HG03097 (cell line): Measurements from ENCODE around the gene WDFY4.

Source experiments
- ATAC-seq: cut with Tn5 transposase; IDR thresholded peaks from one replicate; pipeline ENCODE4 v1.9.1; 2021; ENCODE audit not compliant: unreplicated experiment, low FRiP score

The WDFY4 gene

GRCh38 chr10:49000437-49001398, 316.0 kb downstream of the WDFY4 start:
- no peak for ATAC-seq

DNA sequence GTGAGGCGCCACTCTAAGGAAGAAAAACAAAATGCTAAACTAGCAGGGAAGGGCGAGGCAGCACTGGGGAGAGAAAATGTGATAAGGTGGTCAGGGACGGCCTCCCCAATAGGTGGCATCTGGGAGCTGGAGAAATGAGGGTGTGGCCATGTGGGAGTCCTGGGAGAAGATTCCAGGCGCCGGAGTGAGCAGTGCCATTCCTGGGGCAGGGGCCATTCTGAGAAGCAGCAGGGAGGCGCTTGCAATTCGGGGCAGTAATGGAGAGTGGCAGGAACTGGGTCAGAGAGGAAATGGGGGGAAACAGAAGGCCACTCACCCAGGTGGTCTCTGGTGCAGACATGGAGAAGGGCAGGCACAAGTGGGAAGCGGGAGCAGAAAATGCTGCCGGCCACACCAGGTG, 316.7 kb downstream of the WDFY4 start:
- ATAC-seq = no peak

DNA sequence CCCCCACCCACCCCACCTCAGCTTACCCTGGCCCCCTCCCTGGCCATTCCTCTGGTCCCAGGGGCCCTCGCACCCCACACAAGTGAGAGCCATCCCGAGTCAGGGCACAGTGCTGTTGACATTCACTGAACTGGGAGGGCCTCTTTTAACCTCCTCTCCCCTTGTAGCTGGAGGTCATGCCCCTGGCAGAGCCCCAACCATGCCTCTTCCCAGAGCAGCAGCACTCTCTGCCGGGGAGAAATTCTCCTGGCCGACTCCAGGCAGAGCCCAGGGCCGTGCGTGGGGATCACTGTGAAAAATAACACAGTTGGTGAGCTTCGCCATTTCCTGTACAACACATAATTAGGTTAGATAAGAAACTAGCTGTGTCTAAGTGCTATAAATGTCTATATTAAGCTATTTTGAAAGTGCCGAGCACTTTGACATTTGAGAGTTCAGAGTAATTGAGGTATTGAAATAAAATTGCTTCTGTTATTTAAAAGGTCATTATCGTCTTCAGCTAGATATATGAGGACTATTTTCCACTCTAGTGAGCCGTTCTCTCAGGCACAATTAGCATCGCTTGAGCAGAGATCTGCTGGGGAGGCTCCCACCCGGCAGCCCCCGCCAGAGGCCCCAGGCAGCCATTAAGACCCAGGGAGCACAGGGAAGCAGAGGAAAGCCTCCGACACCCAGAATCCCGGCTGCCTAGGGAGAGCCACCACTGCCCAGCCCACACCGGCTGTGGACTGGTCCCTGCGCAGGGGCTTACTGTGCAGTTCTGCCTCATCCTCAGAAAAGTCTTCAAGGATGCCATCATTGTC, 317.4 kb downstream of the WDFY4 start:
- no peak for ATAC-seq

DNA sequence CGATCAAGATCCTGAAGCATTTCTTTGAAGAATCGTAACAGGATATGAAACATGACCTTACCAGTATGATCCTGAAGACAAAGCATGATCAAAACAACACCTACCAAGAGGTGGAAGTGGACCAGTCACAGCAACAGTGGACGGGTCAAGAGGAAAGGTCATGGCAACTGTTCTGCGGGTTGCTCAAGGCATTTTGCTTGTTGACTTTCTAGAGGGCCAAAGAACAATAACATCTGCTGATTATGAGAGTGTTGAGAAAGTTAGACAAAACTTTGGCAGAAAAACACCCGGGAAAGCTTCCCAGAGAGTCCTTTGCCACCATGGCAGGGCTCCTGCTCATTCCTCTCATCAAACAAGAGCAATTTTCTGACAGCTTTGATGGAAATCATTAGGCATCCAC, 320.6 kb downstream of the WDFY4 start:
- ATAC-seq = no peak

GRCh38 chr10:49007129-49007528, 322.5 kb downstream of the WDFY4 start:
- no peak for ATAC-seq

- no peak for ATAC-seq
Measured at GRCh38 chr10:49008091-49008490, 323.4 kb downstream of the WDFY4 start.

DNA sequence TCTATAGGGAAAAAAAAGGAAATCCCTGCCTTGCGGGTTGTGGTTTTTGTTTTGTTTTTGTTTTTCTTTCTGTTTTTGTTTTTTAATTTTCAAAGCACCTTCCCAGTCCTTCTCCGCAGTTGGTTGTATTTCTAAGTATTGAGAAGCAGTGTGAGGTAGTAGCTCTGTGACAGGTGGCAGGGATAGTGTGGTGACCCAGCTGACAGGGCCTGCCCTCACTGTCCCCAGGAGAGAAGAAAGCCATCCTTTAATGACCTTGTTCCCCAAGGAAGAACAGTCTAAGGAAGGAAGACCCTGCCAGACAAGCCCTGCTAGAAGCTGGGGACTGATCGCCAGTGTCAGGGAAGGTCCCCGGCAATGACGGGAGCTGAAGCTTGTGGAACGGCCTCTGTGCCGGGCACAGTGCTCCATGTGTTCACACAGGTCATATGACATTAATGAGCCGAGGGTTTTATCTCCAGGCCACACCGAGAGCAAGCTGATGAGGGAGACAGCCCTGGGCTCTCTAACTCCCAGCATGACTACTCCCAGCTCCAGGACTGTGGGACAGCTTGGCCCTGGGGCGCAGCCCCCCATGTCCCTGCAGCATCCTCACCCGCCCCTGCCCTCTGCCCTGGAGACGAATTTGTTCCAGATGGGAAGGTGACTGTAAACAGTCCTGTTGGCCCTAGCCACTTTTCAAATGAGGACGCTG, 324.0 kb downstream of the WDFY4 start:
- no peak for ATAC-seq

GRCh38 chr10:49009199-49009979, 324.7 kb downstream of the WDFY4 start:
- ATAC-seq = no peak

DNA sequence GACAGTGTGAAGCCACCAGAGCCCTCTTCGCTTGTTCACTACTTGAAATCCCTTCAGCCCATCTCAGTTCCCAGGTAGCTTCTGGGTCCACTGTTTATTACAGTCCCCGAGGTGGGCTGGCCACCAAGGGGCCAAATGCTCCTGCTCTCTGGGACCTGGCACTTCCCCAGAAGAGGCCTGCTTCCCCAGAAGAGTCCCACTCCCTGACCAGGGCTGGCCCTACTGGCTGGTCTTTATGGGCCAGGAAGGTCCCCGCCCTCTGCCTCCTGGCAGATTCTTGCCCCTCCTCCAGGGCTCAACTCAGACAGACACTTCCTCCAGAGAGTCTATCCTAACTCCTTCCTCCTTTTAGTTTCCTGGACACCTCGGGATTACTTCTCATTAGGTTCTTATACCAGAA, 325.6 kb downstream of the WDFY4 start:
- ATAC-seq = no peak

DNA sequence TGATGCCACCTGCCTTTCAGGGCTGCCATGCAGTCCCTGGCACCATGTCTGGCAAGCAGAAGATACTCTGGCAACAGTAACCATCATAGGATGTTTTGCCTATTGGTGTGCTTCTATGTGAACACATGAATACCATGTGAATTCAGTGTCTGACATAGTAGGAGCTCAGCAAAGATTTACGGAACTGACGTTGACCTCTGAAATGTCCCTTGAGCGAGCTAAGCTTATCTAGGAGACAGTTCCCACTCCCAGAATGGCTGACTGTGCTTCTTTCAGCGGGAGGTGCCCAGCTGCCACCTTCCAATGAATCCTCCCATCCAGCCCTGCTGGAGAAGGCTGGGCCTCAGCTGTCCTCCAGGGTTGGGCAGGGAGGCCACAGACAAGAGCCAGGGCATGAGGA, 326.2 kb downstream of the WDFY4 start:
- ATAC-seq = no peak

GRCh38 chr10:49011756-49012155, 327.1 kb downstream of the WDFY4 start:
- ATAC-seq = no peak

GRCh38 chr10:49012603-49013002, 327.9 kb downstream of the WDFY4 start:
- no peak for ATAC-seq

GRCh38 chr10:49015700-49016099, 331.0 kb downstream of the WDFY4 start:
- no peak for ATAC-seq

GRCh38 chr10:49021685-49022084, 337.0 kb downstream of the WDFY4 start:
- no peak for ATAC-seq

DNA sequence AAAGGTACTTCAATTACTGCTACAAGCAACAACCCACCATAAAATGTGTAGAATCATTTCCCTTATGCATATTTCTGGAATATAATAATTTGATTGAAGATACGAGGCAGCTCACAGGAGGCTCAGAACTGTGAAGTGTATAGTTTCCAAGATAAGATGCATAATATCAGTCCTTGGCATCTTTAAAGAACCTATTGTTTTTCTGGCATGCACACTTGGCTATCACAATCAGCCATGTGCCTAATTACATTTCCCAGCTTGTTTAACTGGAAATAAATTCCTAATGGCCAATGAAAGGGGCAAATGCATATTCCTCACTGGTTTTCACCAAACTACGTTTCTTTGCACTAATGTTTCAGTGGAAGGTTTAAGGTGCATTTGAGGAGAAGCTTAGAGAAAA, 338.4 kb downstream of the WDFY4 start:
- no peak for ATAC-seq

GRCh38 chr10:49023752-49024151, 339.1 kb downstream of the WDFY4 start:
- ATAC-seq = no peak

- no peak for ATAC-seq
Measured at GRCh38 chr10:49024484-49024883, 339.8 kb downstream of the WDFY4 start.

- ATAC-seq = no peak
Measured at GRCh38 chr10:49025347-49025983, 340.8 kb downstream of the WDFY4 start.

DNA sequence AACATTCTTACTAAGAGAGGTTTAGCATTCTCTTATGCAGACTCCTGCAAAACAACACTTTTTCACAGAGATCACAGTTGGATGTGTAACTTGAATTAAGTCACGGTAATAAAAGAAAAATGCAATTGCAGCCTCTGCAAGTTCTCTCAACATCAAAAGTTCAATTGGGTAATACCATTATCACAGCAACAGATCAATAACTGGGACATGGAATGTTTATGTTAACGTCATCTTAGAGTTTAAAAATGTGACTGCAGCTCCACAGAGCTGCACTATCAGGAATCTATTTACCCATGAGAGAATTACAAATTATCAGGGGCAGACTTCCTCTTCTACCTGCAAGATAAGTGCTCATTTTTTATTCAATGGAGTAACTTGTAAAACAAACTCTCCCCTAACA, 344.0 kb downstream of the WDFY4 start:
- no peak for ATAC-seq

- no peak for ATAC-seq
Measured at GRCh38 chr10:49029666-49030065, 345.0 kb downstream of the WDFY4 start.
